ENCODE measurements around the gene MAPK14. TPM values are rescaled to one million over a fixed set of nuclear protein-coding genes. Genes with fewer than 3 reads are reported as not detected.

The MAPK14 gene
- total and polyA plus RNA-seq, 9 of the 15 experiments (the other 6 are each of a cell fraction or from before 2014, with no cell fraction given) = 8.8 to 62.7 (median 35.5) TPM

- TF ChIP-seq MGA (IDR thresholded peaks at IDR 0.05) (peak; percentile 32; the same call in 1 of the 2 replicates), E2F6 (IDR thresholded peaks at IDR 0.05; ENCODE audit: borderline replicate concordance in 1 of 2, extremely low read depth in 1 of 2, insufficient read depth in 1 of 2, insufficient read length in 1 of 2, low read depth in 1 of 2, low read length in 1 of 2, poor library complexity in 1 of 2, severe bottlenecking in 1 of 2) (peak in 1 of 2 experiments; percentile 74), ZNF592 (IDR thresholded peaks at IDR 0.05) (peak; percentile 64), CREM (IDR thresholded peaks at IDR 0.05; ENCODE audit: low read depth) (peak; percentile 30), RBFOX2 (IDR thresholded peaks at IDR 0.05; ENCODE audit: low read depth, low read length) (no peak), FOXP4 (CRISPR knock-in tag; IDR thresholded peaks at IDR 0.05; ENCODE audit: borderline replicate concordance) (0 out of 2 replicates have a peak, but pooled peaks have one; percentile 28)
Observed at GRCh38 chr6:36120539-36120938, 92.9 kb downstream of the MAPK14 start (continued).
